HG02610 (cell line): ENCODE data around the gene TSSC4.
A peak's percentile ranks its signal among the peaks of the same experiment; 100 is the strongest.

Source experiments
- ATAC-seq: cut with Tn5 transposase; IDR thresholded peaks from one replicate; pipeline ENCODE4 v1.9.1; 2021; ENCODE audit warnings: mild to moderate bottlenecking, moderate library complexity; ENCODE audit not compliant: unreplicated experiment

The TSSC4 gene

GRCh38 chr11:2368851-2369180 is 31.7 kb upstream of the TSSC4 start:
- no peak for ATAC-seq

GRCh38 chr11:2369320-2369719 is 31.2 kb upstream of the TSSC4 start:
- ATAC-seq: no peak

- no peak for ATAC-seq
Measured at GRCh38 chr11:2369896-2370295, 30.7 kb upstream of the TSSC4 start.

DNA sequence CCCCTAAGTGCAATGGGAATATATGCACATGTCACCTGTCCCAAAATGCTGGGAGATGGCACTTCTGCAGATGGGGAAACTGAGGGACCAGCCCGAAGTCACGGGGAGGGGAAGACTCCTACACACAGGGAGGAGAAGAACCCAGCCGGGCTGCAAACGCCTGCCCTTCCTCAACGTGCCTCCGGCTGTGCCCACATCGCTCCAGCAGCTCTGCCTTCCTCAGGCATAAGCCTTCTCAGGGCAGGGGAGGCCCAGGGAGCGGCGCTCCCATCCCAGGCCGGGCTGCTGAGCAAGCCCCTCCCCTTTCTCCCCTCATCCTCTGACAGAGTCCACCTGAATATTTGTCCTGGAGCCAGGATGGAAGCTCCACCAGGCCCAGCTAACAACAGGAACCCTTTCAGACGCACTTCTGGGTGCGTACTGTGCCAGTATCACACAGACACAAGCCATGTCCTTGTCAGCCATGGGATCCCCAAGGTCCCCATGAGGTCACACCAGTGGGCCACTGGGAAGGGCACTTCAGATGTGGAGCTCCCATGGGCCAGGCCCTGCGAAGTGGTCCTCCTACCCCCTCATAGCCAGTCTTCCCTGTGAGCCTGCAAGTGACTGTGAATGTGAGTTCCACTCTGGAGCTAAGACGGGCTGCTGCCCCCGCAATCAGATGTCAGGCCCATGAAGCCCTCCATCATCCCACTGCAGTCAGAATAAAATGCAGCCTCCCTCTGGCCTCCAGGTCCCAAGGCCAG is 25.9 kb upstream of the TSSC4 start:
- no peak for ATAC-seq

- no peak for ATAC-seq
Measured at GRCh38 chr11:2375341-2375853, 25.2 kb upstream of the TSSC4 start.

DNA sequence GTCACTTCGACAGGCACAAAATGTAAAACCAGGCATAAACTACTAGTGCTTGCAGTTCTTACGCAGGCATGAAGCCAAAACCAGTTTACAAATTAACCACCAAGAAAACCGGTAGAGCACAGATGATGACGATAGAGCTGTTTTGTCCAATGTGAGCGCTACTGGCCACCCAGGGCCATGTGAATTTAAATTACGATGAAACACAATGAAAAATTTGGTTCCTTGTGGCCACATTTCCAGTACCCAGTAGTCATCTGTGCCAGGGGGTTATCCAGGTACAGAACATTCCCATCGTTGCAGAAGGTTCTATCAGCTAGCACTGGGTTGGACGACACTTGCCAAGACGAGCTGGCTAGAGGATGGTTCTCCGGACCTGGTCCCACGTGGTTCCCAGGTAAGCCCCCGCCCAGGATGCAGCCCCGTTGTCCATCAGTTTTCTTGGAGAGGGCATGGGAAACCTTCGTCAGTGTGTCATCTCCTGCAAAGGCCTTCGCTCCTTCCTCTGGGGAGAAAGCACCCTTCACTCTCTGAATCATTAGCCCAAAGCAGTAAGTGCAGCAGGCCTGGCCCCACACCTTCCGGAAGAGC is 24.5 kb upstream of the TSSC4 start:
- ATAC-seq: no peak

DNA sequence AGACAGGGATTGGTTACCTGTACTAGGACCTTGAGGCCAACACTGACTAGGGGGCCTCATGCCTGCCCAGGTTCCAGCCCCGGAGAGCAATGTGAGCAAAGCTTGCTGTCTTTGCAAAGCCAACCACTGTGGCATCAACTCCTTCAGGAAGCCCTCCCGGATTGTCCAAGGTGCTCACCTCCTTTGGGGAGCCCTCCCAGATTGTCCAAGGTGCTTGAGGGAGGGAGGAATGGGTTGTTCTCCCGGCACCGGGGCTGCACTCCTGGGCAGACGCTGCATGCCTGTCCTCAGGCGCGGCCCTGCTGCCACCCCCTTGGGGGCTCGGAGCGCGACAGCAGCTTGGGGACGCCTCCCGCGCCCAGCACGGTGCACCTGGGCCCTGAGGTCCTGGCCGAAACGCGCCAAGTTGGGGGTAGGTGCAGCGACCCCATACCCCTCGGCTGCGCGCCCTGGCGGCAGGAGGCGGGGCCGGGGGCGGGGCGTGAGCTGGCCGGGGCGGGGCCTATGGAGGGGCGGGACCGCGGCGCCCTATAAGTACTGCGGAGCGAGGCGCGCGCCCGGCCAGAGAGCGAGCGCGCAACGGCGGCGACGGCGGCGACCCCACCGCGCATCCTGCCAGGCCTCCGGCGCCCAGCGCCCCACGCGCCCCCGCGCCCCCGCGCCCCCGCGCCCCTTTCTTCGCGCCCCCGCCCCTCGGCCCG is 23.6 kb upstream of the TSSC4 start, which contains the start of gene CD81:
Gene CD81 (plus strand): TSS at position 560 of the 701 bp plus-strand sequence. CDS start 240 bp downstream, outside the sequence.
- peak; percentile 50 for ATAC-seq

- ATAC-seq: peak; percentile 25
Measured at GRCh38 chr11:2377511-2378443, 22.8 kb upstream of the TSSC4 start.

GRCh38 chr11:2378527-2379210 is 21.9 kb upstream of the TSSC4 start:
- ATAC-seq: no peak

- ATAC-seq: no peak
Measured at GRCh38 chr11:2379466-2380174, 20.9 kb upstream of the TSSC4 start.

DNA sequence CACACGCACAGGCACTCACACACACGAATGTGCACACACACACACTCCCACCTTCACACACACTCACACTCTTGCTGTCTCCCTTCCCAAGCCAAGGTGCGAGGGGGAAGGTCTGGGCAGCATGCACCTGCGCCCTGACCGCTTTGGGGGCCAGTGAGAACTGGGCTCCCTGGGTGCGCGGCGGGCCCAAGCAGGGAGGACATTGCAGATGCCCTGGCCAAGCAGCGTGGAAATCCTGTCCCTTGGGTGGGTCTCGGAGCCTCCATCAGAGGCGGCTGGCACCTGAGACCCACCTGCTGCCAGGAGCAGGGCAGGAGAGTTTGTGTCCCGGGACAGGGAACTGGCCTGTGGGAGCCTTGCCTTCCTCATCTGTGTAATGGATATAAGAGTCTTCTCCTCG is 20.2 kb upstream of the TSSC4 start:
- no peak for ATAC-seq

DNA sequence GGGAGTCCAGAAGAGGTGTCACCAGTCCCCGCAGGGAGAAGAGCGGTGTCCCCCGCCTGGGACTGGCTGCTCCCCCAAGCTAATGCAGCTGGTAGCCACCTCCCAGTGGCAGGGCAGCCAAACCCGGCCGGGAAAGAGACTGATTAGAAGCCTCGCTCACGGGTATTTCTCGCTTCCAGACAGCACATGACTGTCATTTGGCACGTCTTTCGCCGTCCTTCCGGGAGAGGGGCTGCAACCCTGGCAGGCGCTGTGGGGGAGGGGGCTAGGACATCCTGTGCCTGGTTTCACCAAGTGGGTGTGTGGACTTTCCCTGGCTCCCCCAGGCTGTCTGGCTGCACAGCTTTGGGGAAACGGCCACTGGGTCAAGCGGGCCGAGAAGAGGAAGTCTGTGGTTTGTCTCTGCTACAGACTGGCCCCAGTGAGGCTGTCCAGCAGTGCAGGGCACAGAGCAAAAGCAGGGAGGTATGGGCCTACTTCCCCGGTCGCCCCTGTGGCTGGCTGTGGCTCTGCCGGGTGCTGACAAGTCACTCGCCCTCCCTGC is 19.7 kb upstream of the TSSC4 start:
- ATAC-seq: no peak

GRCh38 chr11:2381494-2382128 is 18.9 kb upstream of the TSSC4 start:
- no peak for ATAC-seq

- ATAC-seq: no peak
Measured at GRCh38 chr11:2382129-2382517, 18.4 kb upstream of the TSSC4 start.

GRCh38 chr11:2382936-2383851 is 17.4 kb upstream of the TSSC4 start:
- no peak for ATAC-seq

DNA sequence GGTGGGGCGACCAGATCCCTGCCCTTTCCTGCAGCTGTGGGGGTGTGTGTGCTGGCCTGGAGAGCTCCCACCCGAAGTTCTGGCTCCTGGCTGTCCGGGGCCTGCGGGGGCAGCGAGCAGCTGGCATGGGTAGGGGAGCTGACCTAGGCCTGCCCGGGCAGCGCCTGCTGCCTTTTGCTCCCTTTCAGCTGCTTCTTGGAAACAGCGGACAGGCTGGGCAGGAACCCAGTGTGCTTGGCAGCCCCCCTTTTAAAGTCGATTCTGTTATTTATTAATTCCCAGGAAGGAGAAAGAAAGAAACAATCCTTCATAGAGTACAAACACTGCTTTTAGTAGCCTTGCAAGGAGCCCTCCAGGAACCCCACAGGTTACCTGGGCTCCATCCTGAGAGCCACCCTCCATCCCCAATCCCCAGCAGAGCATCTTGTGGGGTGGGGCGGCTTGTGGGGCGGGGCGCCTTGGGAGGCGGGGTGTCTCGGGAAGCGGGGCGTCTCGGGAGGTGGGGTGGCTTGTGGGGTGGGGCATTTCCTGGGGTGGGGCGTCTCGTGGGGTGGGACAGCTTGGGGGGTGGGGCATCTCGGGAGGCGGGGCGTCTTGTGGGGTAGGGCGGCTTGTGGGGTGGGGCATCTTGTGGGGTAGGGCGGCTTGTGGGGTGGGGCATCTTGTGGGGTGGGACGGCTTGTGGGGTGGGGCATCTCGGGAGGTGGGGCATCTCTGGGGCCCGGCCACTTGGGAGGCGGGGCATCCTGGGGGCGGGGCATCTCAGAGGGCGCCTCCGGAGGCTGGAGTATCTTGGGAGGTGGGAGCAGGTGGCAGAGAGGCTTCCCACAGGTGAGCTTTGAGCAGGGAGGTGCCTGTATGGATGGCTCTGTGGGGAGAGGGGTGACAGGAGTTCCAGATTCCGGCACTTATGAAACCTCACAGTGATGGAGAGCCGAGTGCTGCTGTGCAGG is 16.4 kb upstream of the TSSC4 start:
- no peak for ATAC-seq
